SK-N-SH treated with all-trans-retinoic acid at 6 μM for 48 hours (cell line): Measurements from ENCODE around the gene PAMR1.

ENCODE experiments used
- ARNTL ChIP-seq: fragments of 450-650 bp; formaldehyde crosslinking; IDR thresholded peaks from 2 replicates; pipeline ENCODE4 v1.5.0; 2020; ENCODE audit warnings: low read depth, mild to moderate bottlenecking, moderate library complexity, borderline replicate concordance
- BACH2 ChIP-seq: fragments of 250-450 bp; sonication (Bioruptor Pico); IDR thresholded peaks from 2 replicates; pipeline ENCODE4 v1.9.0; 2021; ENCODE audit warnings: mild to moderate bottlenecking, borderline replicate concordance
- GLIS3 ChIP-seq: fragments of 250-450 bp; sonication (Bioruptor Pico); IDR thresholded peaks from 2 replicates; pipeline ENCODE4 v1.5.0; 2020; ENCODE audit warnings: mild to moderate bottlenecking, moderate library complexity
- RARB ChIP-seq: fragments of 250-450 bp; sonication (Bioruptor Pico); IDR thresholded peaks from 2 replicates; pipeline ENCODE4 v1.8.0; 2021; ENCODE audit warnings: mild to moderate bottlenecking, moderate library complexity
- TOX ChIP-seq: fragments of 250-450 bp; sonication (Bioruptor Pico); IDR thresholded peaks from 2 replicates; pipeline ENCODE4 v1.8.0; 2021; ENCODE audit warnings: mild to moderate bottlenecking, moderate library complexity, borderline replicate concordance
- ZFP30 ChIP-seq: fragments of 450-650 bp; formaldehyde crosslinking; IDR thresholded peaks from 2 replicates; pipeline ENCODE4 v1.5.0; 2022; ENCODE audit warnings: mild to moderate bottlenecking, moderate library complexity
- TF ChIP-seq, protein P1 (sequence below): fragments of 250-450 bp; sonication (Bioruptor Pico); IDR thresholded peaks from 2 replicates; pipeline ENCODE4 v1.8.0; 2020; ENCODE audit warnings: mild to moderate bottlenecking, moderate library complexity, borderline replicate concordance

DNA sequence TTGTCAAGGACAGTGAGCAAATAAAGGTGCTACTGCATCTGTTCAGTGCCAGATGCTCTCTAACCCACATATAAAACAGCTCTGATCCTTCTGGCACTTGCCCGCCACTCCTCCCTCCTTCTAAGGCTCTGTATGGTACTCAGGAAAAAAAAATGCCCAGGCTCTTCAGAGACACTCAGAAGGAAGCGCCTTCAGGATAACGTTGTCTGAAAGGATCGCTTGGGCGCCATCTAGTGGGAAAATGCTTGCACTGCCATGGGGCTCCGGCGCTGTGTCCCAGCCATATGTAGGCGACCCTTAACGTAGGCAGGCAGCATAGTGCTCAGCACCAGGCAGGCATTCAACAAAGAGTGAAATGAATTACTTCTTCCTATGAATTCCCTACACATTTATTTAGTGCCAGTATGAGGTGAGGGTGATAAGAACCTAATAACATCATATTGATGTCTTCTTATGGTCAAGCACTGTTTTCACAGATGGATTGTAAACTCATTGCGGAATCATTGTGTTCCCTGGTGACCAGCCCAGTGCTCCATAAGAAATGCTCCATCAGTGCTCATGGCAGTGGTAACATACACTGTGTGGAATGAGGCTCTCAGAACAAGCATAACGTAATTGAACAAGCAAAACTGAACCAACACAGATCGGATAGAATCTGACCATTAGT lies 39.6 kb downstream of the PAMR1 start:
- no peak for TF ChIP-seq ZFP30 (CRISPR knock-in tag)
- TF ChIP-seq RARB (CRISPR knock-in tag), result no peak
- no peak for TF ChIP-seq TOX (CRISPR knock-in tag)
- no peak for TF ChIP-seq ARNTL (CRISPR knock-in tag)
- no peak for TF ChIP-seq GLIS3 (CRISPR knock-in tag)
- TF ChIP-seq, protein P1, sequence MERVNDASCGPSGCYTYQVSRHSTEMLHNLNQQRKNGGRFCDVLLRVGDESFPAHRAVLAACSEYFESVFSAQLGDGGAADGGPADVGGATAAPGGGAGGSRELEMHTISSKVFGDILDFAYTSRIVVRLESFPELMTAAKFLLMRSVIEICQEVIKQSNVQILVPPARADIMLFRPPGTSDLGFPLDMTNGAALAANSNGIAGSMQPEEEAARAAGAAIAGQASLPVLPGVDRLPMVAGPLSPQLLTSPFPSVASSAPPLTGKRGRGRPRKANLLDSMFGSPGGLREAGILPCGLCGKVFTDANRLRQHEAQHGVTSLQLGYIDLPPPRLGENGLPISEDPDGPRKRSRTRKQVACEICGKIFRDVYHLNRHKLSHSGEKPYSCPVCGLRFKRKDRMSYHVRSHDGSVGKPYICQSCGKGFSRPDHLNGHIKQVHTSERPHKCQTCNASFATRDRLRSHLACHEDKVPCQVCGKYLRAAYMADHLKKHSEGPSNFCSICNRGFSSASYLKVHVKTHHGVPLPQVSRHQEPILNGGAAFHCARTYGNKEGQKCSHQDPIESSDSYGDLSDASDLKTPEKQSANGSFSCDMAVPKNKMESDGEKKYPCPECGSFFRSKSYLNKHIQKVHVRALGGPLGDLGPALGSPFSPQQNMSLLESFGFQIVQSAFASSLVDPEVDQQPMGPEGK (CRISPR knock-in tag), result no peak
- TF ChIP-seq BACH2 (CRISPR knock-in tag), result no peak
